Activated CD4-positive, alpha-beta T cell treated with anti-CD3 and anti-CD28 coated beads for 48 hours (primary cell): Measurements from ENCODE around the gene SYT17.

Experiments
- DNase-seq: peaks from one replicate; pipeline ENCODE4 v3.0.0-alpha.2; 2020

Gene SYT17

DNA sequence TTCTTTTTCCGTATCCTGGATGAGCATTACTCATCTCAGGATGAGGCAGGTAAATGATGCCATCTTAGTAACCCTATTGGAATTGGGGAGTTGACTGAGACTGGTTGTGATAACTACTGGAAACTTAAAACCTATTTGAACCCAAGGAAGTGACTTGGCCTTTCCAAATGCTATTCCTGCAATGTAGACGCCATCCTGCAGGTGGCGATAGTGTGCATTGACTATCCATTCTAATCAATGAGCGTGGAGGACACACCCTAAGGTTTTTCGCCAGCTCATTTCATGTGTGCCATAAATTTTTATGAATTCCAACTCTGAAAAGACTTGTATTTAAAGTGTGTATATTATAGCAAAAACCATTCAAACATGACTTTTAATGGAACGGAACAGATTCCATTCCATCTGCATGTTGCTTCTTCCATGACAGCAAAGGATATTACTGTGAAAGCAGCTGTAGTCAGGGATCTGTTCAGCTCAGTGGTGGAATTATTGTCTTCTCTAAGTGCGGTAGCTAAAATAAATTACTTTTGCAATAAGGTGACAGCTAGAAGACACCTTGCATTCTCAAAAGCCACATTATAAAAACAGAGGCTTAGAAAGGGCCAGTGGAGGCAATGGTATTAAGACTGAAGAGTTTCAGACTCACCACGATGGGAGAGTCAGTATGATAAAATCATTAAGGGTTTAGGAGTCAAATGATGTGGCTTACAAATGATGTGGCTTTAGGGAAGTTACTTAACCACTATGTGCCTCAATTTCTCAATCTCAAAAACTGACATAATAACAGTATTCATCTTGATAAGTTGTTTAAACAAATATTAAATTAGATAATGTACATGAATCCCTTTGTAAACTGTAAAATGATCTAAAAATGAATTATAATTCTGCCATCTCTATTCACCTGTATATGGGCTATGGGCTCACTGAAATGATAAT lies 55.5 kb downstream of the SYT17 start:
- peak; percentile 76 for DNase-seq

GRCh38 chr16:19225651-19226050 lies 57.6 kb downstream of the SYT17 start:
- DNase-seq, result no peak

GRCh38 chr16:19227643-19228042 lies 59.6 kb downstream of the SYT17 start:
- DNase-seq, result no peak

GRCh38 chr16:19228052-19228451 lies 60.0 kb downstream of the SYT17 start:
- DNase-seq, result no peak

- no peak for DNase-seq
Measured at GRCh38 chr16:19228575-19228974, 60.5 kb downstream of the SYT17 start.

- no peak for DNase-seq
Measured at GRCh38 chr16:19230575-19230974, 62.5 kb downstream of the SYT17 start.

DNA sequence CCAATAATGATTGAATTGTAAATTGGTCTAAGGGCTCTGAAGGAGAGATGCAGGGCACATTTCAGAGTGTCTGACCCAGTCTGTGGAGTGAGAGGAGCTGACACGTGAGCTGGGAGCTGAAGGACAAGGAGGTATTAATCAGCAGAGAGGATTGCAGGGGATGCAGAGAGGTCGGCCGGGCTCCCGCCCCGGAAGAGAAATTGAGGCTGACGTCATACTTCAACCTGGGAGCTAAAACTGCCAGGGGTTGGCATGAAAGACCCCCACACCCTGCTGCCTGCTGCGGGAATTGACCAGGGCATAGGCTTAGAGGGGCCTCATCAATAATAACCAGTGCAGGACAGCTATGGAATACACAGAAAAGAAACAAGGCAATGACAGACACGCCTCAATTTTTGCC lies 63.8 kb downstream of the SYT17 start:
- DNase-seq, result no peak

- DNase-seq, result no peak
Measured at GRCh38 chr16:19232988-19233387, 64.9 kb downstream of the SYT17 start.

- no peak for DNase-seq
Measured at GRCh38 chr16:19235478-19235877, 67.4 kb downstream of the SYT17 start.

- no peak for DNase-seq
Measured at GRCh38 chr16:19235886-19236285, 67.8 kb downstream of the SYT17 start.

GRCh38 chr16:19236561-19237209 lies 68.6 kb downstream of the SYT17 start:
- DNase-seq, result no peak

- no peak for DNase-seq
Measured at GRCh38 chr16:19238406-19238805, 70.4 kb downstream of the SYT17 start.

DNA sequence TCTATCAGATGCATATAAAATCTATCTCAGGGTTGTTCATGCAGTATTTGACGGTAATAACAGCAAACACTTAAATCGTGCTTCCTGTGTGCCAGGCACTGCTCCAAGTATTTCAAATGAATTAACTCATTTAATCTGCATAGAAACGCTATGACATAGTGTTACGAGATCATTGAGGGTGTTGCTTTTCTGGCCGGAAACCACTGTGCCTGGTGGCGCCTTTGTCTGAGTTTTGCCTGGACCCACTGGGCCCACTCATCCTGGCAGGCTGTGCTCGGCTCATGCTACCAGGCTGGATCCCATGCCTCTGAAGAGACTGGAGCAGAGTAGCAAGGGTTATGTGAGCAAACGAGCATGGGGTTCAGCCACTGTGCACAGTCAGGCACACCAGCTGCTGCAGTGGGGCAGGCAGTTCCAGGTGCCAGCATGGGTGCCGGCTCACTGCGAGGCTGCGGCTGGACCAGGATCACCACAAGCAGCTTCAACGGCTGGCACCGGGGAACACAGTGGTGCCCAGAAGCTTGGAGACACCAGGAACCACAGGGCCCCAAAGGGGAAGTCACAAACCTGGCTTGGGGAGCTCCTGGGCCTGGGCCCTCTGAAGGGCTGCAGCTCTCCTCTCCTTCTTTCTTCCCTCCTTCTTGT lies 71.6 kb downstream of the SYT17 start:
- DNase-seq, result no peak

DNA sequence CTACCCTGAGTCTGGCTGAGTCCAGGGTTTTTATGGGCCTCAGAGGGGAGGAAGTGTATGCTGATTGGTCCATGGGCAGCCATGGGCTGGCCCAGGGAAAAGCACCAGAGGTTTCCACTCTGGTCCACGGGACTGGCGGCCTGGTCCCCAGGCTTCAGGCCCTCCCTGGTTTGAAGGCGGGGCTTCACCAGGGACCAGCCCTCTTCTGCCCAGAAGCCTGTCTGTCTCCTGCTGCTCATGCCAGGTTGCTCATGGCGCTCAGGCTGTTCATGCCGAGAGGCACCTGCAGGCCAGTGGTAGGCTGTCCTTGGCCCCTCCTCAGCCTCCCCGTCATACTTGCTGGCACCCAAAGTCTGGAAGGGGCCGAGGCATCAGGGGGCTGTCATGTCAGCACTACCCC lies 72.5 kb downstream of the SYT17 start:
- DNase-seq, result no peak

- DNase-seq, result no peak
Measured at GRCh38 chr16:19241512-19241911, 73.5 kb downstream of the SYT17 start.

DNA sequence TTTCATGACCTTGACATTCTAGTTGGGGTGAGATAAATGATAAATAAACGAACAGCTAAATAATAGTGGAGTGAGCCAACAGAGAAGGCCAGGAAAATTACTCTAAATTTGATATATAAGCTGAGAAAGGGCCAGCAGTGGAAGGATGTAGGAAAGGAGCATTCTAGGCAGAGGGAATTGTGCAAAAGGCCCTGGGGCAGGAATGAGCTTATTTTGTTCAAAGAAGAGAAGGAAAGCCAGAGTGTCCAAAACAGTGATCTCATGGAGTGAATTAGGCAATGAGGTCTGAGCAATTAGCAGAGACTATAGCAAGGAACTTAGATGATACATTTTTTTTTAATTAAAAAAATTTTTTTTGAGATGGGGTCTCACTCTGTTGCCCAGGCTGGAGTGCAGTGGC lies 74.1 kb downstream of the SYT17 start:
- no peak for DNase-seq

- DNase-seq, result no peak
Measured at GRCh38 chr16:19242987-19243575, 75.0 kb downstream of the SYT17 start.

DNA sequence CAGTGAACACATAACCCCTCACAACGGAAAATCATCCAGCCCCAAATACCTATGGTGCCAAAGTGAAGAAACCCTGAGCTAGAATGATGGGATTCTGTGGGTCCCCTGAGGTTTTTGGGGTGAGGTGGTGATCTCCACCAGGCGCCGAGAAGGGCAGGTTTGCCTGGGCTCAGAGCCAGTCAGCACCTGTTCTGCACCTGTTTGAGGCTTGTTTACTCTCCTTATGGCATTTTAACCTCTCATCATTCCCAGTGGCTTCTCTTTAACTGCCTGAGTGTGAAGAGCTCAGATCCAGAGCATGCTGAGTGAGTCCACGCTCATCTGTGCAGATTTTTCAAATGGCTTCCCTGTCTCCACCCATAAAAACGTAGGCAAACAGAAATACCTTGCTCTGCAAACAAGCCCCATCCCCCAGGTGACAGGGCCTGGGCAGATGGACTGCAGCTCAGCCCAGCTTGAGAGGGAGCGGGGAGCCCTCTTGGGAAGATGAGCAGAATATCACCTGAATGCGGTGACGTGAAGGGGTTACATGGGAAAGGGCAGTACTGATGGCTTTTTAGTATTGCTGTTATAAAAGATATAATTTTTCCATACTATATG lies 77.4 kb downstream of the SYT17 start:
- no peak for DNase-seq

GRCh38 chr16:19252904-19253303 lies 84.9 kb downstream of the SYT17 start:
- no peak for DNase-seq

GRCh38 chr16:19254611-19255010 lies 86.6 kb downstream of the SYT17 start:
- no peak for DNase-seq

- no peak for DNase-seq
Measured at GRCh38 chr16:19264123-19264673, 96.2 kb downstream of the SYT17 start.

- no peak for DNase-seq
Measured at GRCh38 chr16:19265380-19265930, 97.4 kb downstream of the SYT17 start.
